H1 (cell line): ENCODE data around the gene ANGPTL2. TPM values are rescaled to one million over a fixed set of nuclear protein-coding genes. Genes with fewer than 3 reads are reported as not detected.

Source experiments
- CTCF ChIA-PET: fragments of 300-600 bp; sonication (Branson Sonifier 250); formaldehyde crosslinking; loops from one replicate; lab custom pipeline; 2021; ENCODE audit not compliant: partially characterized antibody; lab: Charles Lee
- POLR2A ChIA-PET: fragments of 300-600 bp; sonication (Branson Sonifier 250); formaldehyde crosslinking; loops from one replicate; lab custom pipeline; 2021; ENCODE audit warnings: inconsistent platforms; ENCODE audit not compliant: partially characterized antibody; lab: Charles Lee
- DNase-seq, 2 experiments: peaks; one replicate each; pipeline versions ENCODE4 v3.0.0 to v3.0.0-alpha.2; 2010 to 2022; ENCODE audit warnings: low spot score in 2 of 2, low read depth in 1 of 2, mixed read lengths in 1 of 2
- FAIRE-seq: peaks from 2 replicates; lab custom pipeline; 2011; peaks lifted over from hg19 to GRCh38; lab: Jason Lieb, UNC
- H2AFZ ChIP-seq: 2 replicates; pipeline ENCODE4 v1.8.1; 2012; ENCODE audit warnings: low read length, inconsistent platforms
- H2AK5ac ChIP-seq: 2 replicates; pipeline ENCODE4 v1.6.1; 2013; ENCODE audit warnings: low read depth, low read length
- H2BK120ac ChIP-seq: replicated peaks from 2 replicates; pipeline ENCODE3; 2013; ENCODE audit warnings: low read depth, low read length, inconsistent platforms
- H2BK12ac ChIP-seq: 2 replicates; pipeline ENCODE4 v1.6.1; 2013; ENCODE audit warnings: low read depth, low read length
- H2BK15ac ChIP-seq: 2 replicates; pipeline ENCODE4 v1.6.1; 2013; ENCODE audit warnings: low read length
- H2BK20ac ChIP-seq: 2 replicates; pipeline ENCODE4 v1.6.1; 2013; ENCODE audit warnings: low read length
- H2BK5ac ChIP-seq: 2 replicates; pipeline ENCODE4 v1.6.1; 2013; ENCODE audit warnings: low read depth, low read length
- H3K14ac ChIP-seq: 2 replicates; pipeline ENCODE4 v1.6.1; 2013; ENCODE audit warnings: inconsistent platforms; ENCODE audit not compliant: insufficient read length
- H3K18ac ChIP-seq: 2 replicates; pipeline ENCODE4 v1.6.1; 2013; ENCODE audit warnings: low read length; ENCODE audit errors: extremely low read depth
- H3K23ac ChIP-seq: 2 replicates; pipeline ENCODE4 v1.6.1; 2013; ENCODE audit warnings: inconsistent platforms; ENCODE audit not compliant: insufficient read length
- H3K23me2 ChIP-seq: 2 replicates; pipeline ENCODE4 v1.6.1; 2013; ENCODE audit warnings: low read depth, low read length
- H3K27ac ChIP-seq: 2 replicates; pipeline ENCODE4 v1.6.1; 2011; ENCODE audit warnings: low read depth, low read length, inconsistent platforms
- H3K27me3 ChIP-seq, 4 experiments: replicated peaks in 1 of 4; 1 replicate in 1 of 4; 2 replicates in 3 of 4; pipeline versions ENCODE4 v1.6.1 to v1.8.1; 2011 to 2013; ENCODE audit warnings: low read length in 3 of 4, mild to moderate bottlenecking in 3 of 4, inconsistent platforms in 2 of 4, mixed read lengths in 2 of 4, moderate library complexity in 1 of 4; ENCODE audit not compliant: control insufficient read depth in 3 of 4, insufficient read depth in 3 of 4; ENCODE audit errors: extremely low read depth in 1 of 4
- H3K36me3 ChIP-seq, 4 experiments: 2 replicates each; pipeline versions ENCODE4 v1.6.1 to v1.8.1; 2011 to 2013; ENCODE audit warnings: mild to moderate bottlenecking in 4 of 4, low read length in 3 of 4, moderate library complexity in 2 of 4, control low read depth in 1 of 4, inconsistent platforms in 1 of 4; ENCODE audit not compliant: insufficient read depth in 4 of 4, control insufficient read depth in 2 of 4
- H3K4ac ChIP-seq: replicated peaks from 2 replicates; pipeline ENCODE3; 2013; ENCODE audit warnings: low read length, low read depth, mixed read lengths, inconsistent platforms; ENCODE audit not compliant: insufficient read length
- H3K4me1 ChIP-seq, 4 experiments: replicated peaks in 1 of 4; 1 replicate in 1 of 4; 2 replicates in 3 of 4; pipeline versions ENCODE4 v1.6.1 to v1.8.1; 2011 to 2013; ENCODE audit warnings: low read length in 3 of 4, inconsistent platforms in 2 of 4, mixed read lengths in 1 of 4; ENCODE audit not compliant: insufficient read depth in 4 of 4, control insufficient read depth in 3 of 4
- H3K4me2 ChIP-seq, 2 experiments: 2 replicates each; pipeline versions ENCODE4 v1.6.1 to v1.8.1; 2011 to 2013; ENCODE audit warnings: low read depth in 2 of 2, low read length in 2 of 2, control low read depth in 1 of 2, inconsistent platforms in 1 of 2, mild to moderate bottlenecking in 1 of 2; ENCODE audit not compliant: insufficient read depth in 1 of 2
- H3K4me3 ChIP-seq, 4 experiments: fragments of 200-600, 300-600 bp in 1 of 4; sonication (generic), shearing (Covaris generic), sonication (Bioruptor Twin) in 1 of 4; 2 replicates each; pipeline versions ENCODE4 v1.5.1 to v1.8.1; 2011 to 2016; ENCODE audit warnings: low read length in 4 of 4, low read depth in 3 of 4, control low read depth in 2 of 4, inconsistent platforms in 2 of 4, mild to moderate bottlenecking in 2 of 4, mixed read lengths in 1 of 4, moderate library complexity in 1 of 4; ENCODE audit not compliant: insufficient read depth in 2 of 4; ENCODE audit errors: extremely low read depth in 1 of 4
- H3K56ac ChIP-seq: replicated peaks from 2 replicates; pipeline ENCODE3; 2013; ENCODE audit warnings: low read depth, mild to moderate bottlenecking, mixed read lengths, low read length, inconsistent platforms; ENCODE audit not compliant: insufficient read length
- H3K79me1 ChIP-seq: 2 replicates; pipeline ENCODE4 v1.6.1; 2013; ENCODE audit warnings: low read depth, low read length, control low read depth
- H3K79me2 ChIP-seq, 2 experiments: 2 replicates each; pipeline versions ENCODE4 v1.6.1 to v1.8.1; 2012 to 2013; ENCODE audit warnings: low read length in 2 of 2, mild to moderate bottlenecking in 2 of 2, inconsistent platforms in 1 of 2; ENCODE audit not compliant: insufficient read depth in 2 of 2, control insufficient read depth in 1 of 2
- H3K9ac ChIP-seq, 4 experiments: replicated peaks in 1 of 4; 1 replicate in 1 of 4; 2 replicates in 3 of 4; pipeline versions ENCODE4 v1.6.1 to v1.8.1; 2011 to 2013; ENCODE audit warnings: low read depth in 3 of 4, low read length in 3 of 4, control low read depth in 2 of 4, mild to moderate bottlenecking in 2 of 4, moderate library complexity in 2 of 4, inconsistent platforms in 1 of 4; ENCODE audit errors: extremely low read depth in 1 of 4
- H3K9me3 ChIP-seq, 2 experiments: 2 replicates each; pipeline versions ENCODE4 v1.6.1 to v1.8.1; 2012 to 2013; ENCODE audit warnings: mild to moderate bottlenecking in 2 of 2, moderate library complexity in 2 of 2, control low read depth in 1 of 2, inconsistent platforms in 1 of 2, low read depth in 1 of 2, low read length in 1 of 2, mixed read lengths in 1 of 2; ENCODE audit not compliant: insufficient read depth in 2 of 2
- H4K20me1 ChIP-seq, 2 experiments: replicated peaks in 1 of 2; 2 replicates each; pipeline versions ENCODE3 to v1.8.1; 2011 to 2013; ENCODE audit warnings: inconsistent platforms in 2 of 2, low read length in 2 of 2, mild to moderate bottlenecking in 1 of 2; ENCODE audit not compliant: insufficient read depth in 2 of 2, control insufficient read depth in 1 of 2
- H4K5ac ChIP-seq: 2 replicates; pipeline ENCODE4 v1.6.1; 2013; ENCODE audit warnings: low read length, low read depth, mixed read lengths, inconsistent platforms; ENCODE audit not compliant: insufficient read length
- H4K8ac ChIP-seq: 2 replicates; pipeline ENCODE4 v1.8.0; 2013; ENCODE audit warnings: mild to moderate bottlenecking, moderate library complexity, low read length, inconsistent platforms; ENCODE audit not compliant: insufficient read depth; ENCODE audit errors: extremely low read depth
- H4K91ac ChIP-seq: replicated peaks from 2 replicates; pipeline ENCODE3; 2013; ENCODE audit warnings: low read length, mixed read lengths, inconsistent platforms; ENCODE audit not compliant: insufficient read length
- CTBP2 ChIP-seq: IDR thresholded peaks from 2 replicates; pipeline ENCODE4 v1.7.0; 2011; ENCODE audit warnings: borderline replicate concordance, mild to moderate bottlenecking, moderate library complexity, mixed read lengths, low read length; ENCODE audit not compliant: insufficient read depth, insufficient read length
- EP300 ChIP-seq, 2 experiments: IDR thresholded peaks; 1 replicate in 1 of 2; 2 replicates in 1 of 2; pipeline ENCODE4 v1.6.1; 2011 to 2012; ENCODE audit warnings: low read depth in 2 of 2, low read length in 2 of 2, mild to moderate bottlenecking in 2 of 2, borderline replicate concordance in 1 of 2, inconsistent platforms in 1 of 2, moderate library complexity in 1 of 2
- KDM4A ChIP-seq: IDR thresholded peaks from one replicate; pipeline ENCODE4 v1.7.1; 2012; ENCODE audit warnings: low read depth, mild to moderate bottlenecking, moderate library complexity, low read length, inconsistent platforms; ENCODE audit not compliant: severe bottlenecking
- POLR2AphosphoS5 ChIP-seq: IDR thresholded peaks from 2 replicates; pipeline ENCODE4 v1.6.1; 2011; ENCODE audit warnings: low read depth, low read length
- RNF2 ChIP-seq: fragments of 200-900, 300-1000 bp; sonication (generic); IDR thresholded peaks from 2 replicates; pipeline ENCODE4 v1.7.1; 2016; ENCODE audit warnings: borderline replicate concordance, low read depth, mild to moderate bottlenecking, antibody characterized with exemption, low read length; ENCODE audit not compliant: poor library complexity, severe bottlenecking; ENCODE audit errors: missing control alignments
- RXRA ChIP-seq: IDR thresholded peaks from 2 replicates; pipeline ENCODE4 v1.6.1; 2011; ENCODE audit warnings: low read depth, mild to moderate bottlenecking, low read length, moderate library complexity; ENCODE audit not compliant: insufficient read depth
- SIX5 ChIP-seq: IDR thresholded peaks from 2 replicates; pipeline ENCODE4 v1.6.1; 2011; ENCODE audit warnings: mild to moderate bottlenecking, low read depth, low read length
- SP1 ChIP-seq: IDR thresholded peaks from 2 replicates; pipeline ENCODE4 v1.6.1; 2011; ENCODE audit warnings: low read depth, low read length
- SP2 ChIP-seq: IDR thresholded peaks from 2 replicates; pipeline ENCODE4 v1.6.1; 2012; ENCODE audit warnings: mild to moderate bottlenecking, low read length, inconsistent platforms
- TCF12 ChIP-seq: IDR thresholded peaks from 2 replicates; pipeline ENCODE4 v1.6.1; 2011; ENCODE audit warnings: low read depth, mild to moderate bottlenecking, low read length
- TEAD4 ChIP-seq: IDR thresholded peaks from 2 replicates; pipeline ENCODE4 v1.6.1; 2012; ENCODE audit warnings: low read depth, low read length, inconsistent platforms, mixed read lengths
- WGBS, 2 experiments: shearing (Covaris generic) in 1 of 2; methylation state at CpG; one replicate each; pipeline versions ENCODE4 v1.1.6 to v1.1.7; 2013 to 2015; ENCODE audit warnings: low lambda C conversion rate in 2 of 2, mixed read lengths in 2 of 2, inconsistent platforms in 1 of 2, low coverage in 1 of 2, missing lambda C conversion rate in 1 of 2; ENCODE audit not compliant: insufficient replicate concordance in 2 of 2, insufficient coverage in 1 of 2, insufficient read length in 1 of 2; ENCODE audit errors: extremely low coverage in 1 of 2, missing lambda C conversion rate in 1 of 2; 5-methylcytosine and 5-hydroxymethylcytosine counted together
- polyA plus RNA-seq, 7 experiments: library from polyadenylated mRNA; depleted of rRNA in 3 of 7; stranded (reverse) in 5 of 7; unstranded in 2 of 7; fragments of >200 nt in 5 of 7; fragments of 200-250 nt in 2 of 7; gene quantifications; 1 replicate in 5 of 7; 2 replicates in 1 of 7; 4 replicates in 1 of 7; pipeline versions ENCODE4 v1.2.1 to v1.2.3, GENCODE V29; 2011 to 2013; ENCODE audit warnings: missing spikeins in 2 of 7, mixed read lengths in 2 of 7
- total RNA-seq: library from RNA; stranded (reverse); fragmentation: NEBNext Ultra II Directional; extraction: Animal tissue kit (Norgen Biotek cat#: 25700); gene quantifications from 2 replicates; pipeline ENCODE4 v1.2.1, GENCODE V29; 2021
- TF ChIP-seq, protein P1 (sequence below): IDR thresholded peaks from 2 replicates; pipeline ENCODE4 v1.6.1; 2011; ENCODE audit warnings: low read length, improper control_type of control experiment

Gene ANGPTL2
- total and polyA plus RNA-seq, 2 of the 8 experiments (the other 6 are each of a cell fraction or from before 2014, with no cell fraction given), result 9.0 to 10.6 TPM

DNA sequence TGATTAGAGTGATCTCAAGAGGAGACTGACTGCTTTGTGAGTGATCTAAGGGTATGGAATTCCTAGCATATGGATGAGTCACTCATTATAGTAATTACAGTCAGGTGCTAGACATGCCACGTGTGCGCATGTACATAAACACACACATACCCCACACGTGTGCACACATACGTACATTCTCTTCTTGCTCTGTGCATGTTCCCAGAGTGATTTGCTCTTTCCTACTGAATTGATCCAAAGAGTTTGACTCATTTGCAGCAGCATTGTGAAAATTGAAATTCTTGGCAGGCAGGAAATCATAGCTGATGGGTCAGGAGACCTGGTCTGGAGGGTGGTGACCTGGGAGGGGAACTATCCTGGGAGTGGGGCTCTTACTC, 63.8 kb downstream of the ANGPTL2 start:
- DNase-seq (no peak), FAIRE-seq (no peak)
- H2BK120ac ChIP-seq, result no peak overlapping the region
- no peaks in the 10 kb centered on the region for H3K27me3 ChIP-seq
- CTCF ChIA-PET, result interaction anchor here (0.8 to 1.5 kb wide), 6 partner anchors 20 to 156 kb away, joined by 3 to 4 read pairs (median 4); partner anchors contain the start of gene ANGPTL2
- H3K14ac ChIP-seq, result no peak overlapping the region
- H3K4ac ChIP-seq, result no peak overlapping the region
- no peak overlapping the region for H3K18ac ChIP-seq
- no peak overlapping the region for H2BK20ac ChIP-seq
- no peak overlapping the region for H4K8ac ChIP-seq
- no peaks in the 10 kb centered on the region for H3K23me2 ChIP-seq
- H2BK12ac ChIP-seq, result no peak overlapping the region
- H3K79me1 ChIP-seq, result no peaks in the 10 kb centered on the region
- H4K20me1 ChIP-seq, result peaks cover 3% of the 10 kb centered on the region in 2 experiments
- H3K4me2 ChIP-seq, result no peak overlapping the region
- H3K36me3 ChIP-seq, result no peaks in the 10 kb centered on the region
- H2AK5ac ChIP-seq, result no peak overlapping the region; the same call in 1 of the 2 replicates
- POLR2A ChIA-PET, result no interaction called here
- WGBS, 2 experiments, result 92% methylated on average over 4 of the region's 4 CpGs; no CpG with 5 or more reads in 1 of the 2 experiments
- H2BK15ac ChIP-seq, result no peak overlapping the region
- no peak overlapping the region for H4K91ac ChIP-seq
- no peak overlapping the region for H2BK5ac ChIP-seq
- H3K9me3 ChIP-seq, result no peaks in the 10 kb centered on the region
- H3K79me2 ChIP-seq, result no peaks in the 10 kb centered on the region
- H3K23ac ChIP-seq, result no peak overlapping the region
- no peak overlapping the region for H2AFZ ChIP-seq
- no peak overlapping the region for H3K9ac ChIP-seq
- H3K4me1 ChIP-seq, result peaks cover 0 to 3% (median 2%) of the 10 kb centered on the region in 4 experiments; a peak in 2 of 7 replicates
- no peak overlapping the region for H3K56ac ChIP-seq
- no peak overlapping the region for H3K27ac ChIP-seq
- no peak overlapping the region for H3K4me3 ChIP-seq
- no peak overlapping the region for H4K5ac ChIP-seq
- TF ChIP-seq RNF2, result no peak
- TF ChIP-seq SP2, result no peak
- TF ChIP-seq CTBP2, result no peak
- no peak for TF ChIP-seq RXRA
- TF ChIP-seq SIX5, result no peak
- TF ChIP-seq TEAD4, result no peak
- TF ChIP-seq EP300 (IDR thresholded peaks at IDR 0.05; ENCODE audit: borderline replicate concordance in 1 of 2, low read depth in 2 of 2, low read length in 2 of 2), result no peak
- TF ChIP-seq, protein P1, sequence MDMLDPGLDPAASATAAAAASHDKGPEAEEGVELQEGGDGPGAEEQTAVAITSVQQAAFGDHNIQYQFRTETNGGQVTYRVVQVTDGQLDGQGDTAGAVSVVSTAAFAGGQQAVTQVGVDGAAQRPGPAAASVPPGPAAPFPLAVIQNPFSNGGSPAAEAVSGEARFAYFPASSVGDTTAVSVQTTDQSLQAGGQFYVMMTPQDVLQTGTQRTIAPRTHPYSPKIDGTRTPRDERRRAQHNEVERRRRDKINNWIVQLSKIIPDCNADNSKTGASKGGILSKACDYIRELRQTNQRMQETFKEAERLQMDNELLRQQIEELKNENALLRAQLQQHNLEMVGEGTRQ, result no peak
- no peak for TF ChIP-seq KDM4A
- TF ChIP-seq TCF12, result no peak
- TF ChIP-seq POLR2AphosphoS5, result no peak
- TF ChIP-seq SP1, result no peak
